HepG2 (cell line): ENCODE data around the gene RING1. TPM values are rescaled to one million over a fixed set of nuclear protein-coding genes. Genes with fewer than 3 reads are reported as not detected.

Experiments
- ARID5B ChIP-seq: IDR thresholded peaks from 2 replicates; pipeline ENCODE4 v1.4.0; 2020; ENCODE audit warnings: mild to moderate bottlenecking, missing genetic modification reagents
- FIP1L1 ChIP-seq: fragments of 200-400 bp; formaldehyde crosslinking; IDR thresholded peaks from 2 replicates; pipeline ENCODE4 v1.6.1; 2018; ENCODE audit warnings: low read depth, mild to moderate bottlenecking, low read length, moderate library complexity, borderline replicate concordance; ENCODE audit not compliant: insufficient read depth
- FOXC1 ChIP-seq: sonication (generic); formaldehyde crosslinking; IDR thresholded peaks from 2 replicates; pipeline ENCODE4 v1.8.0; 2022; ENCODE audit warnings: mild to moderate bottlenecking, missing genetic modification reagents, borderline replicate concordance
- GTF3A ChIP-seq: sonication (generic); formaldehyde crosslinking; conservative IDR thresholded peaks from 2 replicates; pipeline ENCODE4 v1.4.0; 2020; ENCODE audit warnings: mild to moderate bottlenecking, missing genetic modification reagents
- HNF1A ChIP-seq, 2 experiments: sonication (generic) in 1 of 2; formaldehyde crosslinking in 1 of 2; IDR thresholded peaks; 2 replicates each; pipeline versions ENCODE4 v1.4.0 to v1.6.1; 2016 to 2020; ENCODE audit warnings: borderline replicate concordance in 1 of 2, low read depth in 1 of 2, mild to moderate bottlenecking in 1 of 2, missing genetic modification reagents in 1 of 2
- HNF4G ChIP-seq, 2 experiments: sonication (generic) in 1 of 2; formaldehyde crosslinking in 1 of 2; IDR thresholded peaks; 2 replicates each; pipeline versions ENCODE4 v1.4.0 to v1.6.1; 2011 to 2020; ENCODE audit warnings: borderline replicate concordance in 2 of 2, low read depth in 2 of 2, mild to moderate bottlenecking in 2 of 2, low read length in 1 of 2, missing genetic modification reagents in 1 of 2, moderate library complexity in 1 of 2
- KLF16 ChIP-seq, 2 experiments: sonication (generic) in 1 of 2; formaldehyde crosslinking in 1 of 2; IDR thresholded peaks; 2 replicates each; pipeline versions ENCODE4 v1.6.1 to v1.8.0; 2016 to 2023; ENCODE audit warnings: missing genetic modification reagents in 2 of 2, missing compliant biosample characterization in 1 of 2
- MEF2D ChIP-seq: sonication (generic); formaldehyde crosslinking; IDR thresholded peaks from 2 replicates; pipeline ENCODE4 v1.5.1; 2020; ENCODE audit warnings: mild to moderate bottlenecking, missing genetic modification reagents
- NFIB ChIP-seq: sonication (generic); formaldehyde crosslinking; IDR thresholded peaks from 2 replicates; pipeline ENCODE4 v1.9.0; 2021; ENCODE audit warnings: missing genetic modification reagents, mild to moderate bottlenecking, borderline replicate concordance
- PHF21A ChIP-seq: sonication (generic); formaldehyde crosslinking; IDR thresholded peaks from 2 replicates; pipeline ENCODE4 v1.5.0; 2020; ENCODE audit warnings: mild to moderate bottlenecking, missing genetic modification reagents
- TBP ChIP-seq: sonication (generic); formaldehyde crosslinking; IDR thresholded peaks from 2 replicates; pipeline ENCODE4 v1.5.0; 2020; ENCODE audit warnings: missing genetic modification reagents
- TFE3 ChIP-seq: IDR thresholded peaks from 2 replicates; pipeline ENCODE4 v1.6.1; 2016
- TOPORS ChIP-seq: sonication (generic); formaldehyde crosslinking; IDR thresholded peaks from 2 replicates; pipeline ENCODE4 v1.8.0; 2023; ENCODE audit warnings: mild to moderate bottlenecking, missing genetic modification reagents
- ZNF501 ChIP-seq: sonication (generic); formaldehyde crosslinking; IDR thresholded peaks from 2 replicates; pipeline ENCODE4 v1.5.1; 2020; ENCODE audit warnings: mild to moderate bottlenecking, moderate library complexity, missing genetic modification reagents
- ZNF749 ChIP-seq: sonication (generic); formaldehyde crosslinking; IDR thresholded peaks from 2 replicates; pipeline ENCODE4 v1.8.0; 2022; ENCODE audit warnings: mild to moderate bottlenecking, missing genetic modification reagents, moderate library complexity, borderline replicate concordance
- ZNF816 ChIP-seq: sonication (generic); formaldehyde crosslinking; IDR thresholded peaks from 2 replicates; pipeline ENCODE4 v1.8.0; 2022; ENCODE audit warnings: missing genetic modification reagents, mild to moderate bottlenecking, borderline replicate concordance
- ZSCAN31 ChIP-seq: sonication (generic); formaldehyde crosslinking; IDR thresholded peaks from 2 replicates; pipeline ENCODE4 v1.5.0; 2020; ENCODE audit warnings: low read depth, mild to moderate bottlenecking, missing genetic modification reagents
- polyA plus RNA-seq, 8 experiments: library from polyadenylated mRNA; depleted of rRNA in 3 of 8; stranded (reverse) in 7 of 8; unstranded in 1 of 8; fragments of >200 nt; fragmentation: Illumina TruSeq in 4 of 8; extraction: Trizol in 4 of 8; gene quantifications; 2 replicates each; pipeline versions ENCODE4 v1.2.1 to v1.2.3, GENCODE V29; 2011 to 2016; ENCODE audit warnings: low read depth in 4 of 8, missing spikeins in 1 of 8, mixed read lengths in 1 of 8; ENCODE audit not compliant: insufficient read depth in 1 of 8
- total RNA-seq, 5 experiments: library from RNA; depleted of rRNA; stranded (reverse); fragments of >200 nt; fragmentation: Illumina TruSeq; extraction: Trizol; gene quantifications; 2 replicates each; pipeline ENCODE4 v1.2.3, GENCODE V29; 2016; ENCODE audit warnings: low read depth in 1 of 5

RING1 gene
- total and polyA plus RNA-seq, 2 of the 13 experiments (the other 11 are each of a cell fraction or from before 2014, with no cell fraction given): 23.9 to 33.6 TPM

- no peak; the same call in 1 of the 2 replicates for TF ChIP-seq ZSCAN31 (CRISPR knock-in tag)
- no peak for TF ChIP-seq ZNF749 (CRISPR knock-in tag)
- TF ChIP-seq PHF21A: peak; percentile 37; the same call in 1 of the 2 replicates
- TF ChIP-seq ARID5B (CRISPR knock-in tag): peak; percentile 15; the same call in 1 of the 2 replicates
- TF ChIP-seq NFIB: no peak
- TF ChIP-seq HNF1A (IDR thresholded peaks at IDR 0.05; ENCODE audit: low read depth): no peak
- peak; percentile 34; the same call in 1 of the 2 replicates for TF ChIP-seq HNF1A (CRISPR knock-in tag; IDR thresholded peaks at IDR 0.05; ENCODE audit: borderline replicate concordance)
- peak; percentile 50; the same call in 1 of the 2 replicates for TF ChIP-seq HNF4G (IDR thresholded peaks at IDR 0.05; ENCODE audit: borderline replicate concordance, low read depth, low read length)
- peak; percentile 67 for TF ChIP-seq HNF4G (CRISPR knock-in tag; IDR thresholded peaks at IDR 0.05; ENCODE audit: borderline replicate concordance, low read depth)
- TF ChIP-seq ZNF501 (CRISPR knock-in tag): peak; percentile 78; the same call in 1 of the 2 replicates
- 0 out of 2 replicates have a peak, but pooled peaks have one; percentile 78 for TF ChIP-seq FOXC1 (CRISPR knock-in tag)
- TF ChIP-seq TFE3 (CRISPR knock-in tag): no peak
- TF ChIP-seq TBP (CRISPR knock-in tag): no peak
- no peak for TF ChIP-seq ZNF816
- no peak for TF ChIP-seq MEF2D (CRISPR knock-in tag)
- TF ChIP-seq TOPORS: peak; percentile 83; the same call in 1 of the 2 replicates
- TF ChIP-seq FIP1L1: peak; percentile 92; the same call in 1 of the 2 replicates
- TF ChIP-seq GTF3A (CRISPR knock-in tag): no peak
- peak in 1 of 2 experiments; percentile 80; a peak in 1 of 4 replicates for TF ChIP-seq KLF16 (CRISPR knock-in tag; IDR thresholded peaks at IDR 0.05)
Observed at GRCh38 chr6:33204415-33205190, 3.7 kb upstream of the RING1 start, which contains the start of gene HSD17B8 (continued).
